Limb (tissue), 2 donors: ENCODE data around the gene UBA3.

ENCODE experiments used
- DNase-seq, 2 donors: peaks; one replicate each; pipeline ENCODE4 v3.0.0-alpha.2; 2016; ENCODE audit errors: extremely low spot score in 2 of 2

Gene UBA3

DNA sequence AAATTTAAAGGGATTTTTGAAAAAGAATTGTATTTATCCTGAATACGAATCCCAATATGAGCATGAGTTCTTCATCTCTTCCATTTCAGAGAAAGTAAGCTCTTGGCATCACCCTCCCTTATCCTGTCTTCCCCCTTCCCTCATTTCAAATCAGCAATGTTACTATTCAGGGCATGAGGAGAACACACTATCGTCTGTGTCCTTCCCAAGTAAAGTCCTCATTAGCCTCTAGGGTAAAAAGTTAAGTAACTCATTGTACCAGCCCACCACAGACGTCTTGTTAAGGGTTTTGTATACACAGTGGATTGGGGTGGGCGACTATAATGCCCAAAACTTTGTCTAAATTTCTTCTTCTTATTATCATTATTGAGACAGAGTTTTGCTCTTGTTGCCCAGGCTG, 19.4 kb upstream of the UBA3 start:
- no peak for DNase-seq

DNA sequence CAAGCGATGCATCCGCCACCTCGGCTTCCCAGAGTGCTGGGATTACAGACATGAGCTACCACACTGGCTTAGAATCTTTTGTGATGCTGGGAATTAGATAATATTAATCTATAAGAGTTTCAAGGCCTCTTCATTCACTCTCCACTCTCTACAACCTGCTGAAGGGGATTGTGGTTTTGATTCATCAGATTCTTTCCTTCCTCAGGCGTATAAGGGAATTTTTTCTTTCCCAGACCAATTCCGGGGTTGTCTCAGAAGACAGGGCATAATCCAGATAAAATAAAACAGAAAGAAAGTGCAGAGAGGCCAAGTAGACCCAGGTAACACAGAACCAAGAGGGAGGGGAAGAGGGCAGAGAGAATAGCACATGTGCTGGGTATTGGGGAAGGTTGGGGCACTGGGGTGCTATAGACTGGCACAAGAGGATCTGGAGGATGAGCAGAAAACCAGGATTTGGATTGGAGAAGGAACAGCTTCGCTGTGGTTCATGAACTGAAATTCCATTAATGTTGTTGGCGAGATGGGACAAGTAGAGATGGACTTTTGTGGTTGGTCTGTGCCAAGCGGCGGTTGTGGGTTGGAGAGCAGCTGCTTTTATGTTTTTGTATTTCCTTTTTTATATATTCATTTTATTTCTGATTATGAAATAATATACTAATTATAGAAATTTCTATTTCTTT, 17.4 kb upstream of the UBA3 start:
- no peak for DNase-seq

DNA sequence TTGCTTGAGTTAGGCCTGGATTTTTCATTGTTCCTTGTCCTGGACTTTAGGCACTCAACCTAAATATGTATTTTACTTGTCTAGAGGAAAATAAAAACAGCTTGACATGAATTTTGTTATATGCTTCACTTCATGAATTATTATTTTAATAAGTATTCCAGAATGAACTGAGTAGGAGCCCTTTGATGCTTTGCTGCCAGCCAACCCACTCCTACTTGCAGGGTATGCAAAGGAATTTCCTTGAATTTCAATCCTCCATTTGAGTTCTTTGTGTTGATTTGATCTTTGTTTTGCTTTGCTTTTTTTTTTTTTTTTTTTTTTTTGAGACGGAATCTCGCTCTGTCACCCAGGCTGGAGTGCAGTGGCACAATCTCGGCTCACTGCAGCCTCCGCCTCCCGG, 16.1 kb upstream of the UBA3 start:
- no peak for DNase-seq

DNA sequence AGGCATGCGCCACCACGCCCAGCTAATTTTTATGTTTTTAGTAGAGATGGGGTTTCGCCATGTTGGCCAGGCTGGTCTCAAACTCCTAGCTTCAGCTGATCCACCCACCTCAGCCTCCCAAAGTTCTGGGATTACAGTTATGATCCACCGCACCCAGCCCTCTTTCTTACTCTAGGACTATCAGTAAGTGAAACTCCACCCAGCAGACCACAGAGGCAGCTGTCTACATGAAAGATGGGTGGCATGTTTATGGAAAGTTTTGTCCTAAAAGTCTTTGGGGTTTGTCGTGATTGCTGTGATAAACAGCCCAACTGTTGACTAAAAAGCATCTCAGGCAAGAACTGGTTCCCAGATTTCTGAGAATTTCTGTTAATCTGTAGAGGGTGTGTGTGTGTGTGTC, 15.5 kb upstream of the UBA3 start:
- no peak for DNase-seq

DNA sequence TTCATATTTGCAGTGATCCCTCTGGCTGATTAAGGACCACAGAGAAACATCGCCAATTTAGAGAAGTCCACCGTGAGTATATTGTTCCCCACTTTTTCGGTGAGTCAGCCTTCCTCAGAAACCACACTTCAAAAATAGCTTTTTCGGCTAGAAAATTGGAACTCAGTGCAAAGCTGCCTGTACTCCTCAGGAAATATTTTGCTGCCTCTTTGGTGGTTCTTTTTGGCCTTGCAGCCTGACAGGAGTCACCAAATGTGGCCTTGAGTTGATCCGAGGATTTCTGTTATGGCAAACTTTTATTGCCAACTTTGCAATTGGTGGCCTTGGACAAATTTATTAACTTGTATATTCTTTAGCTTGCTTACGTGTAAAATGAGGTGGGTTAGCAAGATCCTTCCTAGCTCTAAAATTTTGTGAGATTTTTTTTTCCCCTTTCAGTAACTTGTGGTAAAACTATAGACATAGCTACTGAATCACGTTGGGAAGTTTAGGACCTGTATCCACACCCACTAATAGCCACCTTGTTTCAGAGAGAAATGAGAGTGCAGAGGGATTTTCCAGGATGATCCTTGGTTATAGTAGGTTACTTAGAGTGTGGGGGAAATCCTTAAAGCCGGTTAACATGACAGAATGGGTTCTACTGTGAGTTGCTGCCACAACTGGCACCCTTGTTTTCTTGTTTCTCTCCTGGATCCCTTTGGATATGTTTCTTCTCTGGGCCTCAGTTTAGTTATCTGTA, 14.5 kb upstream of the UBA3 start:
- no peak for DNase-seq

DNA sequence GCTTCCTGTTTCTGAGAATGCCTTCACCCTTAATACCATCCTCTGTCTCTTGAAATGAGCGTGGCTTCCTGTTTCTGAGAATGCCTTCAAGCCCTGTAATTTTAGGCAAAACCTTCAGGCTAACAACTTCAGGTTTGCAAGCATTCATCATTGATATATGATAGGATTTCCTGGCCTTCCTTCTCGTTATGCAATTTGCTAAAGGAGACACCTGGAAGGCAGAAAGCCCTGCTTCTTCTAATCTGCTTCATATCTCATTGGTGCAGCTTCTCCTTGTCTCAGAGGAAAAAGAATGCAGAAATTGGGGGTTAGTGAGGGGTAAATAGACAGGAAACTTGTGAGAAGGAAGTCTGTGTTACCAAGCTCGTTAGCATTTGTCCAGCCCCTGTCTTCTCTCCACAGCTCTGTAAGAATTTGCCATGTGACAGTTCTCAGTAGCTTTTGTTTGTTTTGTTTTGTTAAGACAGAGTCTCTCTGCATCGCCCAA, 11.9 kb upstream of the UBA3 start:
- no peak for DNase-seq

DNA sequence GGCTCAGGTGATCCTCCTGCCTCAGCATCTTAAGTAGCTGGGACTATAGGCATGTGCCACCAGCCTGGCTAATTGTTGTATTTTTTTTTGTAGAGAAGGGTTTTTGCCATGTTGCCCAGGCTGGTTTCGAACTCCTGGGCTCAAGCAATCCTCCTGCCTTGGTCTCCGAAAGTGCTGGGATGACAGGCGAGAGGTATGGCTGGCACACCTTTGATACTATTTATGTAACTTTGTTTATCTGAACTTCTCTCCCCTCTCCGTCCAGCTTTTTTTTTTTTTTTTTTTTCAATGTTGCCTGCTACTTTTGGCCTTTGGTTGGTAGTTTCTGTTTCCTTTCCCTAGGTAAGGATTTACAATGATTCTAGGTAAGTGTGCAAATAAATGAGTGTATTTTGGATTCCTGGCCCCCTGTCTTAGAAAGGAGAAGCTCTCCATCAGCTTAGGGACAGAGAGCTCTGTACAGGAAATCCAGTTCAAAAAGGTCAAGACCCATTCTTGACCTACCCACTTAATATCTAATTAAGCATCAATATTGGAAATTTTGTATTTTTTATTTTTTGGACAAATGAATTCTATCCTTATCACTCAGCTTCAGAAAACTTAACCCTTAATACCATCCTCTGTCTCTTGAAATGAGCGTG, 11.3 kb upstream of the UBA3 start:
- no peak for DNase-seq

DNA sequence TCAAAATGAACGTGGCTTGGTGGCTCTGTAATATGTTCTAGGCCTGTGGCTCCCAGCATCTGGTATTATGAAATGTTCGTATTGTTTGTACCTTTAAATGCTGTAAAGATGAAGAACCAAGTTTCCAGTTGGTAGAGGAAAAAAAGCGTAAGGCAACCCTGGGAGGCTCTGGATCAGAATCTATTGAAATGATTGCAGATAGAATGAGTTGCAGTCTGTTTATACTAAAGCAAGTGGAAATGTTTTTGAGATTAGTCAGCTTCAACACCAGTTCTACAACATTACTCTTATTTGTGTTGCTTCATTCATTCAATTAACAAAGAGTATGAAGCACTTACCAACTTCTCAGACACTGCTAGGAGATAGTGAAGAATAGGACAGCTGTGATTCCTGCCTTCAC, 9.9 kb upstream of the UBA3 start:
- no peak for DNase-seq

DNA sequence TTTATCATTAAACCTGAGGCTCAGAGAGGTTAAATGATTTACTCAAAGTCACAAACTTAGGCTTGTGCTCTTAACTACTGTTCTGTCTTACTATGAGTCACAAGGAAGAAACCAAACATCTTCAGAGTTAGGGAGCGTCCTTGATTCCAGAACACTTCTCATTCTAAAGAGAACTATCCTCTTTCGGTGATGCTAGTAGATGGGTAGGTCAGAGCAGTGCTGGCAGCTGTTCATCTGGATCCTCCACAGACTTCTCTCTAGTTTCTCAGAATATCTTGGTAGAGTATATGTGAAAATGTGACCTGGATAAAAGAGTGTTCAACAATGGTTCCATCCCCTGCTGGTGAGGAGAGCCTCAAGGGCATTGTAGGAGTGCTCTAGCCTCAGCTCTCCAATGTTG, 7.9 kb upstream of the UBA3 start:
- no peak for DNase-seq

DNA sequence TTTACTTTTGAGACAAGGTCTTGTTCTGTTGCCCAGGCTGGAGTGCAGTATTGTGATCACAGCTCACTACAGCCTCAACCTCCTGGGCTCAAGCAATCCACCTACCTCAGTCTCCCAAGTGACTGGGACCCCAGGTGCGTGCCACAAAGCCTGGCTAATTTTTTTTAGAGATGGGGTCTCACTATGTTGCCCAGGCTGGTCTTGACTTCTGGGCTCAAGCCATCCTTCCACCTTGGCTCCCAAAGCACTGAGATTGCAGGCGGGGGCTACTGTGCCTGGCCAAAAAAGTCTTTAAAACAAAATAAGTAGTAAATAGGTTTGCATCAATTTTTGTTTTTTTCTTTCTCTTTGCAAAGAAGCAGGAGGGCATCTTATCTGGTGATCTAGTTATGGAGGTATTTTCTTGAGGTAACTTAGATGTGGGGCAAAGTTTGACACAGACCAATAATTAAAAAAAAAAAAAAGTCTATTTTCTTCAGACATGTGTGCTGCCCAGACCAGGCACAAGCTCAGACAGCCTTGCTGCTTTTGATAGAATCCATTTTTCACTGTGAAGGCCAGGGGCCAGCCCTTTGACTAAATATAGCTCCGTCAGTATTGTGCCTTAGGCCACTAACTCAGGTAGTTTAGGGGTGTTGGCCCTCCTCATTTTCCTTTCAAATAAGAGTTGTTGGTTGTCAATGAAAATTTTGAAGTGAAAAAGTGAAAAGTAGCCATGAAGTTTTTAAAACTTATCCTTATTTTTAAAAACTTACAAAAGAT, 7.0 kb upstream of the UBA3 start:
- no peak for DNase-seq

DNA sequence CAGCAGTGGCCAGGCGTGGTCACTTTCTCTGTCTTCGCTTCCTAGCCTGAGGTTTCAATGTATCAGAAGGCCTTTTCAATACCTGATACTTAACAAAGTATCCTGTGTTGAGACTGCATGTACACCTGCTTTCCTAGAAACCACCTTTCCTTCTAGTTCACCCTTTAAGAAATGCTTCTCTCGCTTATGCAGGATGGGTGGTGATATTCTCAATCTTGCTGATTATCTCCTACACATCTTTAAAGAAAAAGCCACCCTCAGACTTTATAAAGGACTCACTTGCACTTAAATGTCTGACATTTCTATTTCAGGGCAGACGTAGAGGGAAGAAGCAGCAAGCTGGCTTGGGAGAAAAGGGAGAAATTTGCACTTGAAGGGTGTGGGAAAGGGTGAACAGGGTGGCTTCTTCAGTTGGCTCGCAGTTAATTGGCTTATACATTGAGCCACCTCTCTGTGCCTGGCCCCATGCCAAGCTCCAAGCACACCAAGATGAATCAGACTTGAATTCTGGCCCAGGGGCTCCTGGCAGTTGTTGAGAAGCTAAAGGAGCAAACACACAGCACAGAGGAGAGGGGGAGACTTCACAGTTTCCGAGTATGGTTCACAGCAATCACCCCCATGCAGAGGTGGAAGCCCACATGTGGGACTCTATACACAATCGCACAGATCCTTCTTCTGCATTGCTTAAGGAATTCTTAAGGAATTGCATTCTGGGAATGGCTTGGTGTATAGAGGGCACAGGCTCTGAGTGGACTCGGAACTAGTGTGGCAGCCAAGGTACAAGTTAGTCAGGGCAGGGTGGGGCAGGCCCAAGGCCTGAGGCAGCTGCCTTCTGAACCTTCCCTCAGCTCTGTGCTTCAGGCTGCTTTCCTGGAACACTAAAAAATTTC, 5.9 kb upstream of the UBA3 start:
- peak in 1 of 2 donors; percentile 78 for DNase-seq

DNA sequence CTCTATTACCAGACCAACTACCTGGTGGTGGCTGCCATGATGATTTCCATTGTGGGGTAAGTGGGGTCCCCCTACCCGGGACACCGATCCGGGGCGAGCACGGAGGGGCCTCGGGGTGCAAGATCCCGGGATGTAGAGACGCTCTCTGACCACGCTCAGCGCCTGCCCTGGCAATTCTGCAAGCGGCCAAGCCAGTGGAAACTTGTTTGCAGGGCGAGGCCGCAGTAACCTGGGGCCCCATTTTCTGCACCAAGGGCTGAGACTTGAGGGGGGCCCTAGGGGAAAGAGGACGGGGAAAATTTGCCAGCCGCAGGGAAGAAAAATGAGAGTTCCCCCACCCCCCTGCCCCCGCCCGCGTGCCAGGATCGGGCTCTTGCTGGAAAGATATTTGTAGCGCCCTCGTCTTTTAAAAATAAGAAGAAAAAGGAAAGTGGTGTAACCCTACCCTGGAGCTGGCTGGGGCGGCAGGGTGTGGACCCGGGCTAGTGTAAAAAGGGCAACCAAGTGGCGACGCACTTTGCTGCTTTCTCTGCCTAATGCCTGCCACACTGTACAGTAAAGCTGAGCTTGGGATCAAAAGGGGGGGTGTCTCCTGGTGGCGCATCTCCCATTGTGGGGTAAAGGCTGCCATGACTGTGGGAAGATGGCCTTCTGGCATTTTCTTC, 5.1 kb upstream of the UBA3 start:
- DNase-seq, result no peak

DNA sequence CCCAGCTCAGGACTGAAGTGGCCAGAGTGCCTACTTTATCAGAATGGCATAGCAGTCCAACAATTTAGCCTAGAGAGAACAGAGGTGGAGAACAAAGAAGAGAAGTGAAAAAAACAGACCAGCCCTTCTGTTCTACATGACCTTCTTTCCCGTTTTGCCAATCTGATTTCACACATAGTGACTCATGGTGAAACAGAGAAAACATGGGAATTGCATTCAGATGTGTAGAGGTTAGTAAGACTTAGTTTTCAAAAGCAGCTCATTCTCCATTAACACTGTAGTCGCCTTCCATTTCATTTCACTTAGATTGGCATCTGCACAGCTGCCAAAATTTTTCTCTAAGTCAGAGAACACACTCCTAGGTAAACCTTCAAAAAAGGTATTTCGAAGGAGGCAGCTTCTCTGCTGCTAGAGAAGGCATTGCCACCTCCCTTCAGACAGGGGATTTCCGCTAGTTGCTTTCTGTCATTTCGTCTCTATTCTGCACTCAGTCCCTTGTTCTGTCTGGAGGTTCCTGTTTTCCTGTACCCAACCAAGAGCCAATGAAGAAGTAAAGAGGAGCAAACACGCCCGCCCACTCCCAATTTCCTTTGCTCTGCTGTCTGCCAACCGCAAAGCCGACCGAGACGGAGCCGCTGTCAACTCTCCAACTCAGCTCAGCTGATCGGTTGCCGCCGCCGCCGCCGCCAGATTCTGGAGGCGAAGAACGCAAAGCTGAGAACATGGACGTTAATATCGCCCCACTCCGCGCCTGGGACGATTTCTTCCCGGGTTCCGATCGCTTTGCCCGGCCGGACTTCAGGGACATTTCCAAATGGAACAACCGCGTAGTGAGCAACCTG, 4.4 kb upstream of the UBA3 start, which contains the start of gene ARL6IP5:
Gene ARL6IP5 (plus strand): TSS at position 612 of the 842 bp plus-strand sequence. CDS start 111 bp downstream, at position 723.
- DNase-seq, result peak; percentile 92 to 94

DNA sequence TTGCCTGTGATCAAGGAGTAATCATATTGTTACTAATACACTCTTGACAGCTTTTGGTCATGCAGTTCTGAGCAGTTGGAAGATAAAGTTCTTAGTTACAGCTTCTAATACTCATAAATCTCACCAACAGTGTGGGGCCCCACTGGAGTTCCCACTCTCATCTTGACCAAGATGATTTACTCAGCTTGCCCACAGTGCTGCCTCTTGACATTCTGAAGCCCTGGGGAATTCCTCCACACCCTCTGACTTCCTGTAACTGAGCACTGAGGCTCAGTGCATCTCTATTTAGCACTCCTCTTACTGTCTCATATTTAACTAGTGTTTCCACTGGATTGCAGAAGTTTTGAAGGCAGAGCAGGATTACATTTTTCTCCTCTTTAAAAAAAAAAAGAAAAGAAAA, 2.6 kb upstream of the UBA3 start:
- DNase-seq, result no peak

DNA sequence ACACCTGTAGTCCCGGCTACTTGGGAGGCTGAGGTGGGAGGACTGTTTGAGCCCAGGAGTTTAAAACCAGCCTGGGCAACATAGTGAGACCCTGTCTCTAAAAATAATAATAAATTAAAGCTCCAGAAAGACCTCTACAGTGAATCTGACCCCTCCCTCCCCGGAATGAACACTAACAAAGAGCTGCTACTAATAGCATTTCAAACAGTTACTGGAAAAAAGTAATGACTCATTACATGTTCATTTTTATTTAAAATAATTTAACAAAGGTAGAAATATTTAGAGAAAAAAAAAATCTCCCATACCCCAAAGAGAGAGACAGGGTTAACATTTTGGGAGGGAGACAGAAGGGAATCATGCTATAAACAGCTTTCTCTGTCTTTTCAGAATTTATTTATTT, 2.2 kb upstream of the UBA3 start:
- DNase-seq, result no peak

DNA sequence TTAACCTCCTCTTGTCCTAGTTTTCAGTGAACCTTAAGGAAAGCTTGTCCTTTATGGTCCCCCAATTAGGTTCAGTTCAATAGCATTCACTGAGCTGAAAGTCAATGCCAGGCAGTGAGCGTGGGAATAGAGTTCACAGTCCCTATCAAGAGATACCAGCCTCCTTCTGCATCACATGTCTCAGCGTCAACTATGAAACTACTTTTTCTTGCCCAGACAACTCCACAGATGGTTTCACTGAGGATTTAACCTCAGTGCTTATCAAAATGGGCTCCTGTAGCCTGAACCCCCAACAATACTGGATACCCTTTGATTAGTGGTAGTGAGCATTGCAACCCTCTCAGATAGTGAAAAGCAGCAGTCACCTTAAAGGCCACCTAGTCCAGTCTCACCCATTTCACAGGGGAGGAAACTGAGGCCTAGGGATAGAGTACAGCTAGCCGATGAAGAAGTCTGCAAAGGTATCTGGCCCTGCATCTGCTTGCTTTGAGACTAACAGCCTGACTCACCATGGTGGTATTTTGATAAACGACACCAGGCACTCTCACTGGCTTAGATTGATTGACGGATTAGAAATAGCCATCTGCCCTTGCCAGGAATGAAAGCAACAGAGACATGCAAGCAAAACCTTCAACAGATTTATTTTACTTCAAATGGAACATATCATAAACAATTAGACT, 1.6 kb upstream of the UBA3 start:
- no peak for DNase-seq

DNA sequence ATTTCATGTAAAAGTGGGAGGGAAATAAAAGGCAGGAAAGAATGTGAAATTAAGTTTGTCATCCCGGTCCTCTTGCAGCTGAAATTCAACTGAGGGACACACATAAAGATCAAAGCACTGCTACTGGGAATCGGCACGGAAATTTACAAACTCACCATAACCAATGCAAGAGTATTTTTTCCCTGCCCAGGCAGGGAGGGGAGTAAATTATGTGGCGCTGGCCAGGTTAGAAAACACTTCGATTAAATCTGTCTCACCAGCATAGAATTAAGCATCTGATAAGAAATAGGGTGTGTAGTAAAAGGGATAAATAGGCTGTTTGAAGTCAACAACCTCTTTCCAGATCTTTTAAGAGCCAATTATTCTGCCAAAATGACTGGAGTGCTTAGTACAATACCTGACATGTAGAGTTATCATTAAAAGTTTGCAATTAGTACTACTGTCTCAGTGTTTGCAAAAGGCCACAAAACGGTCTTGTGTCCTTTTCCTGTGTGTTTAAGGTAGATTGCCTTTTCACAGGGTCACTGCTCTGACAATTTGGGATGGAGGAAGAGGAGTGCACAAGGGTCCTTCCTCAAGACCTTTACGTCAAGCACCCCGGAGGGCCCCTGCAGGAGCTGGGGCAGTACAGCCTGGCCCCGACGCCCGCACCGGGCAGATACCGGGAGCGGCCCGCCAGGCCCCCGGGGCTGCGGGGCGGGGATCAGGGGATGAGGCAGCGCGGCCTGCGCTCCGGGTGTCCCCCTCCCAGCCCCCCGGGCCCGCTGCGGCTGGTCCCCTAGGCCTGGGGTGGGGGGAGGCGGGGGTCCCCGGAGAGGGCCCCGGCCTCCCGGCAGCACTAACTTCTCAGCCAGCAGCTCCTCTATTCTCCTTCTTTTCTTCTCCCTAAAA, 651 bp downstream of the UBA3 start:
- no peak for DNase-seq

DNA sequence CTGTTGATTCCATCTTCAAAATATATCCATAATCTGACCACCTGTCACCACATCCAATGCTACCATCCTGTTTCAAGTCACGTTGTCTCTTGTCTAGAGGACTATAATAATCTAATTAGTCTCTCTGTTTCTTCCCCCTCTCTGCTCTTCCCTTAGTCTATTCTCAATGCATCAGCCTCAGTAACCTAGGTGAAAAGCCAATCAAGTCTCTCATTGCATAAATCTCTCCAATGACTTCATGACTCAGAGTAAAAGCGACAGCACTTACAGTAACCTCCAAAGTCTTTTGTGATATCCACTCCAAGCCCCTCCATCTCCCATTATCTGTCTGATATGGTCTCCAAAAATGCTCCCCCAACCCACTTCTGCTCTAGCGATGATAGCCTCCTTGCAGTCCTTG, 7.2 kb downstream of the UBA3 start:
- DNase-seq, result no peak
